HG02981 (cell line): Measurements from ENCODE around the gene GORAB.

Experiments used
- ATAC-seq: cut with Tn5 transposase; IDR thresholded peaks from one replicate; pipeline ENCODE4 v1.9.1; 2021; ENCODE audit warnings: mild to moderate bottlenecking, moderate library complexity; ENCODE audit not compliant: unreplicated experiment

The GORAB gene

DNA sequence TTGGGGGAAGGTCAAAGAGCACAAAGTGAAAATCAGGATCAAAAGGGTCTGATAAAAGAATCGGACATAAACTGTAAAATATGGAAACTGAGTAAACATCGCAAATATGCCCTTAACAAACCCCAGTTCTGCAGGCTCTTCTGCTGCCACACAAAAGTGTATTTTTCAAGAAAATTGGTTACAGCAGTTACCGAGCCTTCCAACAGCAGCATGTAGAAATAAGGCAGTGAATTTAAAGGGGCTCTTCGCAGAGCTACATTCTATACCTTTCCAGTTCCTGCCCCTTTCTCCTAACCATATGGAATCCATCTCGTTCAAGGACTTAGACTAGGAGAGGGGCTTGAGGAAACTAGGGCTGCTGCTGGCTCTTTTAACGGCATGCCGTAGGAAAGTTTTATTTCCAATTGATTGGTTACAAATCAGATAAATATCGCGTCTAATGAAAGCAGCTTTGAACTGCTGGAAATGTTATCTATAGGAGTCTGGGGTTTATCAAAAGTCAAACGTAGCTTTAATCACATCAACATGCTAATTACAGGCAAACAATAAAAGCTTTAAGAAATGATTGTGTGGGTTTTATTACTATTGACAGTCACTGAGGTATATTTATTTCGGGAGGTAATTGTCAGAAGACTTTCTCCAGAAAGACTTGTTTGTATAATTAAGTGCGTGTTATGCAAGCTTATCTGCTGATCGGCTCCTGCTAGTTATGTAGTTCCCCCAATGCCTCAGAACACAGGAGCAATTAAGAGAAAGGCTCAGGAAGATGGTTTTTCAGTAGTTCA, 59.1 kb downstream of the GORAB start:
- no peak for ATAC-seq

DNA sequence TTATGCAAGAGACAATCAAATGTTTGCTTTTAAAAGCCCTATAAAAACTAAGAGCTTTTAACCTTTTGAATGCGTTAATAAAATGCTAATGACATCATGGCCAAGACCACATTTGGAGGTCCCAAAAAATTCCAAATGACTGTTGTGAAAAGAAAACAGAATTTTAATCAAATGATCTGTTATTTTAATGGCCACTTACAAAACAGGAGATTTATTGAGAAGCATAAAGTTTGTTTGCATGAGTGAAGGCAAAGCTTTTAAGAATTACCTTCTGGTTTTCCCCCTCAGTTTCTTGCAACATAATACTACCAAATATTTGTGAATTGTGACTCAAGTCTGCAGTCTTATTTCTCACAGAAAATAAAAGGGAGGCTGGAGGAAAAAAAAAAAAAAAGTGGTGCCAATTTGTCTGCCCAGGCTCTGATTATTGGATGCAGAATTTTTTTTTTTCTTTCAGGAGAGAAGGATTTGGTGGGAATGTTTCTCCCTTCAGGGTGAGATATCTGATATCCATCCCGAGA, 60.7 kb downstream of the GORAB start:
- no peak for ATAC-seq

GRCh38 chr1:170593173-170594011, 61.4 kb downstream of the GORAB start:
- ATAC-seq = no peak

DNA sequence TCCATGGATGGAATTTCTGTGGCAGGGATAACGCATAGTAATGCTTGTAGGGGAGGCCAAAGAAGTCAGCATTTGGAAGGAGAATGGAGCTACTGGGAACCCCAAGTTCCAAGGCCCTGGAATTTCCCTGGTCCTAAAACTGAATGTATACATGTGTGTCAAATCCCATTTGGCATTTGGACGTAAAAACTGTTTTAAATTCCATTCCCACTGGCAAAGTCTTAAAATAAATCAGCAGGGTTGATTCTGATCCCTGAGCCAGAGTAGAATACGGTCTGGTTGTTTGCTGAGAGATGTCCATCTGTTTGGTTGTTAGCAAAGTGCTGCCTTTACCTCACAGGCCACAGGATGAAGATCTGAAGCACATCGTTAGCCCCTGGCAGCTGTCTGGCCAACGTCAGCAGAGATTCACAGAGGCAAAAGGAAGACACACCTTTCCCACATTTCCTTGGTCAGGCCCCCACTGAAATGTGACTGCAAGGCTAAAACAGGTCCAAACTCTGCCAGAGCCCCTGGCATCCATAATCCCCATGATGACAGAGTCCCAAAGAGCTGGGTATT, 62.2 kb downstream of the GORAB start:
- no peak for ATAC-seq

- ATAC-seq = no peak
Measured at GRCh38 chr1:170596701-170597100, 64.7 kb downstream of the GORAB start.

GRCh38 chr1:170598618-170599017, 66.7 kb downstream of the GORAB start:
- ATAC-seq = no peak

- ATAC-seq = no peak
Measured at GRCh38 chr1:170599033-170599432, 67.1 kb downstream of the GORAB start.

- ATAC-seq = no peak
Measured at GRCh38 chr1:170601866-170602265, 69.9 kb downstream of the GORAB start.
